HG03064 (cell line): Measurements from ENCODE around the gene ATP5ME.
"Not testable (repeated sequence)": the region's sequence is repeated elsewhere in the genome, so short reads cannot be mapped to it uniquely, and the experiment has no call there.

Experiments
- ATAC-seq: cut with Tn5 transposase; IDR thresholded peaks from one replicate; pipeline ENCODE4 v1.9.1; 2021; ENCODE audit warnings: low read depth; ENCODE audit not compliant: unreplicated experiment

The ATP5ME gene

DNA sequence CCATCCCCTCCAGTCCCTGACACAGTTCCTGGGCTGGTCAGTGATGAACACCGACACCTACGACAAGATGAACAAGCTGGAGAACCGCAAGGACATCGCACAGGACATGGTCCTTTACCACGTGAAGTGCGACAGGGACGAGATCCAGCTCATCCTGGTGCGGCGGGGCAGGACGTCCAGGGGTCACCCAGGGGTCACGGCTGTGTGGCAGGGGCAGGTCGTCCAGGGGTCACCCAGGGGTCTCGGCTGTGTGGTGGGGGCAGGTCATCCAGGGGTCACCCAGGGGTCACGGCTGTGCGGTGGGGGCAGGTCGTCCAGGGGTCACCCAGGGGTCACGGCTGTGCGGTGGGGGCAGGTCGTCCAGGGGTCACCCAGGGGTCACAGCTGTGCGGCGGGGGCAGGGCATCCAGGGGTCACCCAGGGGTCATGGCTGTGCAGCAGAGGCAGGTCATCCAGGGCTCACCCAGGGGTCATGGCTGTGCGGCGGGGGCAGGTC is 16.7 kb downstream of the ATP5ME start:
- no peak for ATAC-seq

DNA sequence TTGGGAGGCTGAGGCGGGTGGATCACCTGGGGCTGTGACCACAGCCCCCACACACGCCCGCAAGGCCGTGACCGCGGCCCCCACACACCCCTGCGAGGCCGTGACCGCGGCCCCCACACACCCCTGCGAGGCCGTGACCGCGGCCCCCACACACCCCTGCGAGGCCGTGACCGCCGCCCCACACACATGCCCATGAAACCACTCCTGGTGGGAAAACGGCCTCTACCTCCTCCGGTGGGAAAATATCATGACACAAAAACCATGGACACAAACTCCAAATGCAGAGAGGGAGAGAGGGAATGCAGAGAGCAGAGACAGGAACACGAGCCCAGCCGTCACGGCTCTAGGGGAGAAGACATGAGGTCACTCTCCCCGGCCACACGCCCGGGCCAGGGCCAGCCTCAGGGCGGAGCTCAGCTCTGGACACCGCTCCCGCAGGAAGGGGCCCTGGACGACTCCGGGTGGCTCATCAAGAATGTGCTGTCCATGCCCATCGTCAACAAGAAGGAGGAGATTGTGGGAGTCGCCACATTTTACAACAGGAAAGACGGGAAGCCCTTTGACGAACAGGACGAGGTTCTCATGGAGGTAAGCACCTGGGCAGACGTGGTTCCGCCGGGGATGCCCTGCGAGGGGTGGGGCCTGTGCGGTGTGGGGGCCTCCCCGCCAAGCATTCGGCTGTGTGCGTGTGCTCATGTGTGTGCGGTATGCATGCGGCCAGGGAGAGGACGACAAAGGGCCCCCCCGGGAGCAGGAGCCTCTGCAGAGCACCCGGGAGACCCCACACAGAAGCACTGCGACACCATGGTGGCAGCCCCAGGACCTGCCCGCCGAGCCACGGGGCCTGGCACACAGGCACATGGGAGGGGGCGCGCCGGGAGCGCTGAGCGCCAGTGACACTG is 17.4 kb downstream of the ATP5ME start:
- no peak for ATAC-seq

DNA sequence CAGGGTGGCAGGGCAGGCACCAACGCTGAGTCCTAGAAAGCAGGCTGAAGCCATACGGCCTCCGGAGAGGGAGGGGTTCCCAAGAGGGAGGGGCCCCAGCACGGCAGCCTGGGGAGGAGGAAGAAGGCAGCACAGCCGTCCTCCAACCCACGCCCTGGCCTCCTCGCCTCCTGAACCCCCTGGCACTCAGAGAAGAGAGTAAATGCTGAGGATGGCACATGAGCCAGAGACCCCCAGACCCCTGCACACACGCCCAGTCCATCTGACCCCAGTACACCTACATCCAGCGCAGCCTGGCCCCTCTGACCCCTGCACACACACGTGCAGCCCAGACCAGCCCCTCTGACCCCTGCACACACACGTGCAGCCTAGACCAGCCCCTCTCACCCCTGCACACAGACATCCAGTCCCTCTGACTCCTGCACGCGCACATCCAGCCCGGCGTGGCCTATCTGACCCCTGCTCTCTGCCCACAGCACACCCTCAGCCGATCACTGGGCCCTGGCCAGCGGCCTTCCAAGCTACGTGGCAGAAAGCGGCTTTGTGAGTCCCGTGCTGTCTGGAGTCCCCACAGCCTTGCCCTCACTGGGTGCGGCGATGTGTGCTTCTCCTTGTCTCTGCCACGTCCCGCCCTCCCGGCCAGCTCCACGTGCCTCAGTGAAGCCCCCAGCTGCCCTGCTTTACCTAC is 18.5 kb downstream of the ATP5ME start:
- ATAC-seq, result no peak

DNA sequence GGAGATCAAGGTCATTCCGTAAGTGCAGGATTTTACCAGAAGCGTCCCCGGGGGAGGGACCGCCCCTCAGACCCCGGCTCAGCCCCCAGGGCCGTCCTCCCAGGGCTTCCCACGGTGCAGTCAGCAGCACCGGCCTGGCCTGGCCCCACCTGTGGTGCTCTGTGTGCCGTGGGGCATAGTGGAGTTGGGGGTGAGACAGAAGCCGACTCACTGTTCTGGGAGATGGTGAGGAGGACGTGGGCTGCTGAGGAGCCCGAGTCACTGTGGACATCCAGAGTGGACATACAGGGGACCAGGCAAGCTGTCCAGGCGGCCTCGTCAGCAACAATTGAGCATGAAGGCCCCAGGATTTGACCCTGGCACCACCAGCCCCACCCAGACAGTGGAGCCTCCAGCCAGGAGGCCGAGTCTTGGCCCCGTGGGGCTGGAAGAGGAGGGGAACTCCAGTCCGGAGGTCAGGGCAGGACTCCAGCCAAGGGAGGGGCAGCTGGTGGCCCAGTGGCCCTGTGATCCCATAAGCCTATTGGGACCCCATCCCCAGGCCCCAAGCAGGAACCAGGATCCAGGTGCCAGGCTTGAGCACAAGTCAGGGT is 19.1 kb downstream of the ATP5ME start:
- ATAC-seq, result no peak

DNA sequence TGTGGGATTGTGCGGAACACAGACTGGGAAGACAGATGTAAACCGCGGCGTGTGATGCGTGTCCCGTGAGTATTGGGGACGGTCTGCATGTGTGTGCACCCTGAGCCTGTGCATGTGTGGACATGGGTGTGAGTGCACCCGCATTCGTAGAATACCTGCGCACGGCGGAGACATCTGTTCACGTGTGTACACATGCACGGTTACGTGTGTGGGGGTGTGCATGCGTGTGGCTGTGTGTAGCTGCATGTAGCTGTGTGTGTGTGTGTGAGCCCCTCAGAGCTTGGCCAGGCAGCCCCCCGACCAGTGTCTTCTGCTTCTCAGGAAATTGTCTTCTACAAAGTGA is 19.6 kb downstream of the ATP5ME start:
- no peak for ATAC-seq

DNA sequence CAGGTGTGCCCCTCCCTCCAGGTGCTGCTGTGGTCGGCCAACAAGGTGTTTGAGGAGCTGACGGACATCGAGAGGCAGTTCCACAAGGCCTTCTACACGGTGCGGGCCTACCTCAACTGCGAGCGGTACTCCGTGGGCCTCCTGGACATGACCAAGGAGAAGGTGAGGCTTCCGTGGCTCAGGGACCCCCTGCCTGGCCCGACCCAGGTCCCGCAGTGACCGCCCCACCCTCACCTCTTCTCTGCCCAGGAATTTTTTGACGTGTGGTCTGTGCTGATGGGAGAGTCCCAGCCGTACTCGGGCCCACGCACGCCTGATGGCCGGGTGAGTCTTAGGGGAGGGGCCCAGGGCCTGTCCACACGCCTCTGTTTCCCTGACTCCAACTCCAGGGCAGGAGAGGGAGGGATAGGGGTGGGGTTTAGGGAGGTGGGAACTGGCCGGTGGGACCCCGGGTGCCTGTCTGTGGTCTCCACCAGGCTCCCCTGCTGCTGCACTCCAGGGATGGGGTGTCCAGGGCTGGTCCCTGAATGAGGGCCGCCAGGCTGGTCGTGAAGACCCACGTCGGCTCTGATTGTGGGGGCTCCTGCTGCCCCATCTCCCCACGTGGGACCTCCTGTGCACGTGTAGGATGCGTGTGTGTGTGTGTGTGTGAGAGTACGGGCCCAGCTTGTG is 20.1 kb downstream of the ATP5ME start:
- no peak for ATAC-seq

DNA sequence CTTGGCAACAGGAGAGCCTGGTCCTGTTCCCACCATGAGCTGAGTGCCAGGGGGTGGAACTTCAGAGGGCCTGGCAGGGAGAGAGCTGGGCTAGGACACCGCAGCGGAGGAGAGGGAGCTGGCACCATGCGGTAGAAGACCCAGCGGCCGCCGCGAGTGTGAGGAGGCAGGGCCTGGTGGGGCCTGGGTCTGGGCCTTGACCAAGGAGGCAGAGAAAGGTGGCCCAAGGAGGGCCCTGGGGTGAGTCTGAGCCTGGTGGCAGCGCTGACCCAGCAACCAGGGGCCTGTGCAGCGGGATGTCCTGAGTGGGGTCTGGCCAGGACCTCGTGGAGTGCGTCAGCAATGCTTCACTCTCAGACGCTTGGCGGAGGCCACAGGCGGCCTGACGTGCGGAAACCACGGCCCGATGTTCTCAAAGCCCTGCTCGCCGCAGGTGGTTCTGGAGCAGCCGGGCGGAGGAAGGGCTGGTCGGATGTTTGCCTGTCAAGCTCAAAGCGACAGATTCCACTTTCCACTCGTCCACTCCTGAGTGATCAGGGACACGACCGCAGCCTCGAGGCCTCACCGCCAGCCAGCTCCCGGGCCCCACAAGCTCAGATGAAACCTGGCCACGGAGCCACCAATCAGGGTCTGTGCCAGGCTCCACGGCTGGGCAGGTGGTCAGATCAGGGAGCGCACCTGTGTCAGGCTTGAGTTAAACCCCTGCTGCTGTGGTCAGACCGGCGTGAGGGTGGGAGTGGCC is 20.8 kb downstream of the ATP5ME start:
- ATAC-seq, result no peak

DNA sequence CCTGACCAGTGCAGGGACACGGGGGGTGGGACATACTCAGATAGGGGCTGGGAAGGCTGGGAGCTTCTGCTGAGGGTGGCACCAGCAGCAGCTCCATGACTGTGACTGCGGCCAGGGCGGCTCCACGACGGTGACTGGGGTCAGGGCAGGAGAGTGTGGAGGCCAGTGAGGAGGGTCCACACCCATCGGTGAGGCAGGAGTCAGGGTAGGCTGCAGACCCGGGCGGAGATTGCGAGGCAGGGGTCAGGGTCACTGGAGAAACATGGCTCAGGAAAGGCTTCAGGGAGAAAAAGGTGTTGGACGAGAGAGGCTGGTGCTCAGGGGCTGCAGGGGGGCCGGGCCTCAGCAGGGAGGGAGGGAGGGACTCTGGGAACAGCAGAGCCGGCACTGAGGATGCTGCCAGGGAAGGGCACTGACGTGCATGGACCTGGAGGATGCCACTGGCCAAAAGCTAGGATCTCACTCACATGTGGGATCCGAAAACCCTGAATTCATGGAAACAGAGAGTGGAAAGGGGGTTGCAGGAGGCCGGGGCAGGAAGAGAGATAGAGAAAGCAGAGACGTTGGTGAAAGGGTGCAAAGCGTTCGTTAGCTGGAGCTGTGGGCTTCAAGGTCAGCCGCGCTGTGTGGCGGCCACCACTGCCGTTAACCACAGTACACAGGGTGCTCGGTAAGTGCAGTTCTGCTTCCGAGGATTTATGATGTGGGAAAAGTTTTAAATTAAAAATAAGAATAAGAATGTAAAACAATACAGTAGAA is 22.0 kb downstream of the ATP5ME start:
- ATAC-seq, result no peak

DNA sequence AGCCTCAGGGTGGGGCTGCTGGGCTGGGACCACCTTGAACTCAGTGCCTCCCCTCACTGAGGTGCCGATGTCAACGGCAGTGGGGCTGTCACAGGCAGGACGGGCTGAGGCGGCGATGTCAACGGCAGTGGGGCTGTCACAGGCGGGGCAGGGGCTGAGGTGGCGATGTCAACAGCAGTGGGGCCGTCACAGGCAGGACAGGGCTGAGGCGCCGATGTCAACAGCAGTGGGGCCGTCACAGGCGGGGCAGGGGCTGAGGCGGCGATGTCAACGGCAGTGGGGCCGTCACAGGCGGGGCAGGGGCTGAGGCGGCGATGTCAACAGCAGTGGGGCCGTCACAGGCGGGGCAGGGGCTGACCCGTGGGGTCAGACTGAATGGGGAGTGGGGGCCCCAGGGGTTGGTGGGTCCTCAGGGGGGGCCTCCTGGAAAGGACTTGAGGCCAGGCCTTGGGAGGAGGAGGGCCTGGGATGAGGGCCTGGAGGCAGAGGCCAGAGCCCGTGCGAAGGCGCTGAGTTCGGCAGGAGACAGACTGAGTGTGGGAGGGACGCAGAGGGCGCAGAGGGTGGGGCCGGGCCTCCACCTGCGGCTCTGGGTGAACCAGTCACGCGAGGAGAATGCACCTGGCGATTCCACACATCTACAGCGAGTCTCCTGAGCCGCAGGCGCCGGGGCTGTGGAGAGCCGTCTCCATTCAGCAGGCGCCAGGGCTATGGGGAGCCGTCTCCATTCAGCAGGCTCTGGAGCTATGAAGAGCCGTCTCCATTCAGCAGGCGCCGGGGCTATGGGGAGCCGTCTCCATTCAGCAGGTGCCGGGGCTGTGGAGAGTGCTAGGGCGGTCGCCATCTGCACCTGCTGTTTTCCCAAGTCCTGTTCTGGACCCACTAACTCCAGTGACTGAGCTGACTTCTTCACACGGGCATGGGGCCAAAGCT is 22.9 kb downstream of the ATP5ME start:
- no peak for ATAC-seq

DNA sequence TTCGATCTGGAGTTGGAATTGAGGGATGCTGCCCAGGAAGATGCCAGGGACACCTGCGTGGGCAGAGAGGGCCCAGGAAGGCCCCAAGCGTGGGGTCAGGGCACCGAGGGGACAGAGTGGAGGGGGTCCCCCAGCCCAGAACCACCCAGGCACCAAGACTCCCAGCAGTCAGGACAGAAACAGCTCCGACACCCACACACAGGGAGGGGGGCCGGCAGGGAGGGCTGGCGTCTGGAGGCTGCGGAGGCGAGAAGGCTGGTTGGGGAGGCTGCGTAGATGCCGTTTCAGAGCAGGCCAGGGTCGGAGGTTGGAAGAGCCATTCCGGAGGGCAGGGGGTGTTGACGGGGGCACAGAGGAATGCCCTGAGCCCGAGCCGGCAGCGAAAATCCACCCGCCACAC is 23.6 kb downstream of the ATP5ME start:
- no peak for ATAC-seq

DNA sequence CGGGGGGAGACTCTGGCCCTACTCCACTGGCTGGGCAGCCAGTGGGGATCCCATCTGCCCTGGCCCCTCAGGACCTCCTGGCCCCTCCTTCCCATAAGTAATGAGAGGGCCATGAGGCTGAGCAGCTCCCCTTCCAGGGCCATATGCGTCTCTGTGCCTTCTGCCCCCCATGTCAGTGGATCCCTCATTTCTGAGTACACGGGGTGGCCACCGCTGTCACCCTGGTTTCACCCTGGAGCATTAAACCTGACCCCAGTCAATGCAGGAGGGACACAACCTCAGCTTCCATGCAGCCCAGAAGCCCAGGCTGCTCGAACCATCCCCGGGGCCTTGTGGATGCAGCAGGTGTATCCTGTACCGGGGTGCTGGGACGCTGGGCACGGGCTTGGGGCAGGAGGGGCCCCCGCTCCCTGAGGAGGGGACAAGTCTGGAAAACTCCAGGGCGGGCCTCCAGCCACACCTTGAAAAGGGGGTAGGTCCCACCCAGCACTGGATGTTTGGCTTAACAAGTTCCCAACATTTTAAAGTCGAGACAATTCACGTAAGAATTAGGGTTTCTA is 24.2 kb downstream of the ATP5ME start:
- no peak for ATAC-seq

DNA sequence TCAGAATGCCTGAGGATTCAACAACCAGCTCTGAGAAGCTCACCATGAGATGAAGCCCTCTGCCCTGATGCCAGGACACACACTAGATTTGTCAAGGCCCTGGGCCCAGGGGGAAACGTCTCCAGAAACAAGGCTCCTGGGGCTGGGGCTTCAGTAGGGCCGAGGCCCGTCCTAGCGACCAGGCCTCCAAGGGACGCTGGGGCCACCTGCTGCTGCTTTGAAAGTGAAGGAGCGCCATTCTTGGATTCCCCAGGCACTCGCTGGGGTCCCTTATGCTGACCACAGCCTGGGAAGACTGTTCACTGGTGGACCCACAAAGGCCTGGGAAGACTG is 24.8 kb downstream of the ATP5ME start:
- no peak for ATAC-seq

DNA sequence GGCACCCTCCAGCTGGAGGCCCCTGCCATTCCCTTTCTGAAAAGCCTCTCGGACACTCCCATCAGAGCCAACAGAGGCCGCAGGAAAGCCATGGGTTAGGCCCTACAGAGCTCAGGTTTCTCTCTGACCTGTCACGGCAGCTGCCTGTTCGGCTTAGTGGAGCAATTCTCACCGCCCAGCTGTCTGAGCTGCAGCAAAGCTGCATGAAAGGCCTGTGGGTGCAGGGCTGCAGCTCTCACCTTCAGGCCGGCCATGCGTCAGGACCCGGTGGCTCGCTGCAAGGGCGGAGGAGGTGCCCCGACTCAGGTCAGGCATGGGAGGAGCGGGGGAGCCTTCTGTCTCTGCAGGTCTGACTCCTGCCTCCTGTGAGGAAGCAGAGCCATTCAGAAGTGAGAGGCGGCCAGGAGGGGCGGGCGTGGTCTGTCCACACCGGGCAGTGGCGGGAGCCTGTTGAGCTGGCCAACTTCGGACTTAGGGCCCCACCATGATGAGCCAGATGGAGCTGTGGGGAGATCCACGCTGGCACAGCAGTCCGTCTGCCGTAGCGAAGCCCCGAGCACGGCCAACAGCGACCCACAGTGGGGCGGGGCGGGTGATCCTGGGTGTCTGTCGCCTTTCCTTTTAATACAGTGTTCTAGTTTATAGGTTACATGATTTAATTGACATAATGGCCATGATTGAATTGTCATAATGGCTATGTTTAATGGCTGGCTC is 25.3 kb downstream of the ATP5ME start:
- no peak for ATAC-seq

DNA sequence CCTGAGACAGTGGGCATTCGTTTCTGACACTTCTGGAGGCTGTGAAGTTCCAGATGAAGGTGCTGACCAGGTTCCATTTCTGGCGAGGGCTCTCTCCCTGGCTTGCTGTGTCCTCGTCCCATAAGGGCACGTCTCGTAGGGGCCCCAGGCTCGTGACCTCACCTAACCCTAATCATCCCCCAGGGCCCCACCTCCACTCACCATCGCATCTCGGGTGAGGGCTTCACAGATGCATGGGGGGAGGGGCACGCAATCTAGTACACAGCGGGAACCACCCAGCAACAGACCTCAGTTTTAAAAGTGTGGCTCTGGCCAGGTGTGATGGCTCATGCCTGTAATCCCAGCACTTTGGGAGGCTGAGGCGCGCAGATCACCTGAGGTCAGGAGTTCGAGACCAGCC is 26.6 kb downstream of the ATP5ME start:
- no peak for ATAC-seq

DNA sequence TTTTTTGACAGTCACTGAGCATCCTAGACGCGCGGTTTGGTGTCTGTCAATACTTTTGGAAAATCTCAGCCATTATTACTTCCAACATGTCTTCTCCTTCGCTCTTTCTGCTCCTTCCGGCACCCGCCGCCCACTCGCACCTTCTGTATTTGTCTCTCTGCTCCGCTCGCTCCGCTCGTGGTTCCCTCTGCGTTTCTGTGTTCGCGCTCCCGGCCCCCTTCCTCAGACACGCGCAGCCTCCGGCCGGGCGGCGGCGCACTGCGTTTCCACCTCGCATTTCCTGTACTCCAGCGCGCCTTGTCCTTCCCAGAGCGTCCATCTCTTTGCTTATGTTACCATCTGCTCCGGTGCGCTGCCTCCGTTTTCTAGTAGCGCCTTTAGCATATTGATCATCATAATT is 27.6 kb downstream of the ATP5ME start:
- no peak for ATAC-seq

DNA sequence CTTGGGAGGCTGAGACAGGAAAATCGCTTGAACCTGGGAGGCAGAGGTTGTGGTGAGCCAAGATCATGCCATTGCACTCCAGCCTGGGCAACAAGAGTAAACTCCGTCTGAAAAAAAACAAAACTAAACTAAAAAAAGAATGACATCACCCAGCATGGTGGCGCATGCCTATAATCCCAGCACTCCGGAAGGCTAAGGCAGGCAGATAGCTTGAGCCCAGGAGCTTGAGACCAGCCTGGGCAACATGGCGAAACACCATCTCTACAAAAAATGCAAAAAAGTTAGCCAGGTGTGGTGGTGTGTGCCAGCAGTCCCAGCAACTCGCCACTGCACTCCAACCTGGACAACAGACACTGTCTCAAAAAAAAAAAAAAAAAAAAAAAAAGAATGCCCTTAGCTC is 31.7 kb downstream of the ATP5ME start:
- not testable (repeated sequence) for ATAC-seq

DNA sequence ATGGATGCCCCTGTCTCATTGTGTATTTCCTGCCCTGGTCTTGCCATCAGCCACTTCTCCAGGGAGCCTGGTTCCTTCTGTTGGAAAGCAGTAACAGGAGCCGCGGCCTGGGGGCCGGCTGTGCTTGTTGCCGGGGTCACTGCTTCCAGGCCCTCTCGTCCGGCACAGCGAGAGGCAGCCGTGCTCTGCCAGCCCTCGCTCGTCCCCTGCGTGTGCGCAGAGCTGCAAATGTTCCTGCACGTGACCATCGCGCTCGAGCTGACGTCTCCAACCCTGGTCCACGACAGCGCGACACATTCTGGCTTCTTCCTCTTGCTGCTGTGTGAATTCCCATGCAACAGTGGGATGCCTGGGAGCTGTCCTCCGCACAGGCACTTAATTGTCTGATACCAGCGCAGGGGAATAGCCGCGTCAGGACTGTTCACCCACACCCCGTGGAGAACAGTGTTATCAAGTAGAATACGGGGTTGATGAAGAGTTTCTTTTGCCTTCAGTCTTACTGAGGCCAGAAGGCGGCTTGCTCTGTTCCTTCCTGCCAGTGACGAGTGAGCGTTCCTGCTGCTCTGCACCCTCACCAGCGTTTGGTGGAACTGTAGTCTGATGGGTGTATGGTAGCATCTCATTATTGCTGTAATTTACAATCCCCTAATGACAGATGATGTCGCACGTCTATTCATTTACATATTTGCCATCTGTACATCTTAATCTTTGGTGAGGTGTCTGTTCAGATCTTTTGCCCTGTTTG is 36.4 kb downstream of the ATP5ME start:
- no peak for ATAC-seq
